ENCODE measurements around the gene PNMA1. TPM values are rescaled to one million over a fixed set of nuclear protein-coding genes. Genes with fewer than 3 reads are reported as not detected.

Gene PNMA1
- total and polyA plus RNA-seq, 9 of the 15 experiments (the other 6 are each of a cell fraction or from before 2014, with no cell fraction given), result 1.7 to 26.4 (median 8.7) TPM

DNA sequence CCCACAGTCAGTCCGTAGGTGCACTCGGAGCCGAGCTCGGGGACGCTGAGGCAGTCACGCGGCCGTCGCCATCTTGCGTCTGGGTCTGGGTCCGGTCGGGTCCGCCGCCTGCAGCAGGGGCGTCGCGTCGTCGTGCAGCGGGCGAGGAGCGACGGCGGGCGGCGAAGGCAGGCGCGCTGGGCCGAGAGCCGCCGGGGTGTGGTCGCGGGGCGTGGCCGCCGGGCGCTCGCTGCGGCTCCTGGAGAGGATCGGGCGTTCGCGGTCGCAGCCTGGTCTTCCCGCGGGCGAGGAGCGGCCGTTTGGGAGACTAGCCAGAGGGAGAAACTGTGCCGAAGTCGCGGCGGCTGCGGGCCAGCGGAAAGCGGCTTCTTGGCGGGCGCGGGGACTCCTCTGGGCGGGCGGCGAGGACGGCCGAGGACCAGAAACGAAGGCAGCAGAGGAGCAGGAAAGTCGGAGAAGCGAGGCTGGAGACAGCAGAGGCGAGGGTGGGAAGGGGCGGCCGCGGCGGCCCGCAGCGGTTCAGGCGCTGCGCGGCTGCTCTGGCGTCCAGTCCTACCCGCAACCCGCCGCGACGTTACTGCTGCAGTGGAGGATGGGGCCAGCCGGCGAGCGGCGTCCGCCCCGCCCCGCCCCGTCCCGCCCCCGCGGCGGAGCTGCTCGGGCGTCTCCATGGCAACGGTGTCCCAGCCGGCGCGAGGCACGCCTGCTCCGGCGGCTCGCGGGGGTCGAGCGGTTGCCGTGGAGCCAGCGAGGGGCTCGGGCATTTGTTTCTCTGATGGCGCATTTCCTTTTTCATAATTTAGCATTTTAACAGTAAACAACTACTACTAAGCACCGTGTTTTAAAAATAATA lies at the start of gene PNMA1 (continued):
- TF ChIP-seq E2F5 (CRISPR knock-in tag; IDR thresholded peaks at IDR 0.05) (no peak), MXI1 (IDR thresholded peaks at IDR 0.05; ENCODE audit: low read depth, low read length) (peak; percentile 52; the same call in 1 of the 2 replicates), ZNF184 (CRISPR knock-in tag; IDR thresholded peaks at IDR 0.05) (no peak), SNRNP70 (optimal IDR thresholded peaks at IDR 0.05; ENCODE audit: low read depth, low read length) (no peak), SIN3B (IDR thresholded peaks at IDR 0.05; ENCODE audit: low read depth) (peak; percentile 42; the same call in 1 of the 2 replicates), RFX1 (IDR thresholded peaks at IDR 0.05) (peak; percentile 91), POLR2B (IDR thresholded peaks at IDR 0.05; ENCODE audit: low read depth, partially characterized antibody) (peak; percentile 24), ID3 (CRISPR knock-in tag; IDR thresholded peaks at IDR 0.05) (no peak), ID3 (tag; IDR thresholded peaks at IDR 0.05) (no peak), HDGF (IDR thresholded peaks at IDR 0.05) (no peak), RBM25 (IDR thresholded peaks at IDR 0.05; ENCODE audit: low read depth, low read length, severe bottlenecking) (no peak), HDAC1 (IDR thresholded peaks at IDR 0.05) (0 out of 4 replicates have a peak, but pooled peaks of 1 of the 2 experiments have one; percentile 9), ZBTB26 (CRISPR knock-in tag; IDR thresholded peaks at IDR 0.05) (no peak), L3MBTL2 (IDR thresholded peaks at IDR 0.05) (peak; percentile 93), YY1 (IDR thresholded peaks at IDR 0.05; ENCODE audit: borderline replicate concordance in 1 of 3, control insufficient read depth in 1 of 3, extremely low read depth in 1 of 3, insufficient read depth in 3 of 3, insufficient read length in 1 of 3, insufficient replicate concordance in 2 of 3, low read depth in 1 of 3, low read length in 2 of 3) (peak; percentile 57 to 92 (median 88)), RBM22 (IDR thresholded peaks at IDR 0.05; ENCODE audit: low read depth, low read length, poor library complexity, severe bottlenecking) (peak; percentile 83), HMGN3 (IDR thresholded peaks at IDR 0.05; ENCODE audit: borderline replicate concordance, extremely low read depth, insufficient read length, low read depth, low read length) (peak; percentile 78)
- TF ChIP-seq, protein P1, sequence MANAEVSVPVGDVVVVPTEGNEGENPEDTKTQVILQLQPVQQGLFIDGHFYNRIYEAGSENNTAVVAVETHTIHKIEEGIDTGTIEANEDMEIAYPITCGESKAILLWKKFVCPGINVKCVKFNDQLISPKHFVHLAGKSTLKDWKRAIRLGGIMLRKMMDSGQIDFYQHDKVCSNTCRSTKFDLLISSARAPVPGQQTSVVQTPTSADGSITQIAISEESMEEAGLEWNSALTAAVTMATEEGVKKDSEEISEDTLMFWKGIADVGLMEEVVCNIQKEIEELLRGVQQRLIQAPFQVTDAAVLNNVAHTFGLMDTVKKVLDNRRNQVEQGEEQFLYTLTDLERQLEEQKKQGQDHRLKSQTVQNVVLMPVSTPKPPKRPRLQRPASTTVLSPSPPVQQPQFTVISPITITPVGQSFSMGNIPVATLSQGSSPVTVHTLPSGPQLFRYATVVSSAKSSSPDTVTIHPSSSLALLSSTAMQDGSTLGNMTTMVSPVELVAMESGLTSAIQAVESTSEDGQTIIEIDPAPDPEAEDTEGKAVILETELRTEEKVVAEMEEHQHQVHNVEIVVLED (CRISPR knock-in tag; IDR thresholded peaks at IDR 0.05), result 0 out of 2 replicates have a peak, but pooled peaks have one; percentile 35
- TF ChIP-seq, protein P2, sequence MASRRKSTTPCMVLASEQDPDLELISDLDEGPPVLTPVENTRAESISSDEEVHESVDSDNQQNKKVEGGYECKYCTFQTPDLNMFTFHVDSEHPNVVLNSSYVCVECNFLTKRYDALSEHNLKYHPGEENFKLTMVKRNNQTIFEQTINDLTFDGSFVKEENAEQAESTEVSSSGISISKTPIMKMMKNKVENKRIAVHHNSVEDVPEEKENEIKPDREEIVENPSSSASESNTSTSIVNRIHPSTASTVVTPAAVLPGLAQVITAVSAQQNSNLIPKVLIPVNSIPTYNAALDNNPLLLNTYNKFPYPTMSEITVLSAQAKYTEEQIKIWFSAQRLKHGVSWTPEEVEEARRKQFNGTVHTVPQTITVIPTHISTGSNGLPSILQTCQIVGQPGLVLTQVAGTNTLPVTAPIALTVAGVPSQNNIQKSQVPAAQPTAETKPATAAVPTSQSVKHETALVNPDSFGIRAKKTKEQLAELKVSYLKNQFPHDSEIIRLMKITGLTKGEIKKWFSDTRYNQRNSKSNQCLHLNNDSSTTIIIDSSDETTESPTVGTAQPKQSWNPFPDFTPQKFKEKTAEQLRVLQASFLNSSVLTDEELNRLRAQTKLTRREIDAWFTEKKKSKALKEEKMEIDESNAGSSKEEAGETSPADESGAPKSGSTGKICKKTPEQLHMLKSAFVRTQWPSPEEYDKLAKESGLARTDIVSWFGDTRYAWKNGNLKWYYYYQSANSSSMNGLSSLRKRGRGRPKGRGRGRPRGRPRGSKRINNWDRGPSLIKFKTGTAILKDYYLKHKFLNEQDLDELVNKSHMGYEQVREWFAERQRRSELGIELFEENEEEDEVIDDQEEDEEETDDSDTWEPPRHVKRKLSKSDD (conservative IDR thresholded peaks at IDR 0.05; ENCODE audit: low read length), result no peak
